CD4-positive, alpha-beta T cell treated with Interleukin-17A for 4 hours (primary cell): ENCODE measurements around the gene L3MBTL3.
A peak's percentile ranks its signal among the peaks of the same experiment; 100 is the strongest.
"Not testable (repeated sequence)": the region's sequence is repeated elsewhere in the genome, so short reads cannot be mapped to it uniquely, and the experiment has no call there.

Source experiments
- DNase-seq: peaks from one replicate; pipeline ENCODE4 v3.0.0-alpha.2; 2020; ENCODE audit warnings: mixed read lengths

The L3MBTL3 gene

DNA sequence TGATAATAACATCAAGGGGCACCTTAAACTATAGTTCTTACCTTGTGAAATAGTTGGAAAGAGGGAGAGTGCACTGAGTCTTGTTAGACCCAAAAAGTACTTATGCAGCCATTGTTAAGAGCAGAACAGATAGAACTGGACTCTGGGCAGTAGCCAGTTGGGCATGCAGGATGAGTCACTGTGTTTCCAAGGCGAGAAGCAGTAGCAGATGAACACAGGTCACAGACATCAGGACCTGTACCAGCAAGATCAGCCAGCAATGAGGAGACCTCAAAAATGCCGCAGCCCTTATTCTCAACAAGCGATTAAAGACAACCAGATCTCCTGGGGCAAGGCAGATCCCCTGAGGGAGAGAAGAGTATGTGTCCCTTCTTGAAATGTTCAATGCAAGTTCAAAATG lies 125.3 kb downstream of the L3MBTL3 start:
- DNase-seq = no peak

DNA sequence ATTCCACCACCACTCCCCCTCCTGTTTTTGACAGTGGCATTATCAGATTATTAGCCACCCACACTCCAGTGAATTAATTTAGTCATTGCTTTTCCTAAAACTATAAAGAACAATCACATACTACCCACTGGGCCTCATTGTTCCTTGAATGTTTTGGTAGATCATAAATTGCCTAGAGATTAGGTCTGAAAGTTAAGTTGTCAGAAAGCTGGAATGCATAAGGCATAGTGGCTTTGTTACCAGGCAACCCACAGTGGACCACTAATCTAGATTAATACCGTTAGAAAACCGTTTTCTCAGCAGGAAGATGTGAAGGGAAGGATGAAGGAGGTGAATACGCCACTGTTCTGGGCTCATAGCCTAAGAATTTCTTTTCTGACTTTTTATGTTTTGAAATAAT lies 128.7 kb downstream of the L3MBTL3 start:
- no peak for DNase-seq

DNA sequence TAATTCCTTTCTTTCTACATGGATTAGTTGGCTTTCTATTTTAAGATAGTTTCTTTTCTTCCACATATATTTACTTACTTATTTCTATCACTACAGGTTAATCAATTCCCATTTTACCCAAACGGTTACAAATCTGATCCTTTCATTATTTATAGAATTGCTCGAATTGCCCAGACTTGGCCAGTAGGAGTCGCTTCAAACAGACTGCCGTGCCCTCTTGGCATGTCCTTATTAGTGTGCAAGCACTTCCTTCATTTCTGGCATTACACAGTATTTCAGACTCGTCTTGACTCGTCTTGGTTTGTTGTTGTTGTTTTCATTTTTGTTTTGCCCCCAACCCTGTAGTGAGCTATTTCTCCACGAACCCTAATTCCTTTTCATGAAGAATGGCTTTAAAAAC lies 129.8 kb downstream of the L3MBTL3 start:
- peak; percentile 40 for DNase-seq

DNA sequence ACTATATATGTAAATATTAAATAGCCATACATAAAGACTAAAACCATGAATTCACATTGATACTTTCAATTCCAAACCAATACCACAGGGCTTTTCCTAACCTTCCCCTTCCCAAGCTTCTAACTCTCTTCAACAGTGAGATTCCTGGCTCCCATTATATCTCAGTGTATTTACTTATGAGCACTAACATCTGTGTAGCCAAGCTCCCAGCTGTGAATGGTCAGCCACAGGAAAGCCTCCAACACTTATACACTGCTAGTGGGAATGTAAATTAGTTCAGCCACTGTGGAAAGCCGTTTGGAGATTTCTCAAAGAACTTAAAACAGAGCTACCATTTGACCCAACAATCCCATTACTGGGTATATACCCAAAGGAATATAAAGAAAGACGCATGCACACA lies 130.6 kb downstream of the L3MBTL3 start:
- not testable (repeated sequence) for DNase-seq

DNA sequence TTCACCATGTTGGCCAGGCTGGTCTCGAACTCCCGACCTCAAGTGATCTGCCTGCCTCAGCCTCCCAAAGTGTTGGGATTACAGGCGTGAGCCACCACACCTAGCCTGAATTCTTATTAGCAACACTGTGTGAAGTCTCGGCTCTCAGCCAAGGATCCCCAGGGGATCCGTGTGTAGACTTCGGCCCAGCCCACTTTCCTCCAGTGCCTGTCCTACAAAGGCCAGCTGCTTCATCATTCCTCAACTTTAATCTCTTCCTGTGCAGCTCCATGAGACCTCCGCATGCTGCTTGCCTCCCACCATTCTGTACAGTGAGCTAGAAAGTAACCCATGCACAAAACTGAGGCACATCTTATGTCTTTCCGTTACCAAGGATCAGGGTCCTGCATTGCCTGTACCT lies 132.5 kb downstream of the L3MBTL3 start:
- DNase-seq = no peak

DNA sequence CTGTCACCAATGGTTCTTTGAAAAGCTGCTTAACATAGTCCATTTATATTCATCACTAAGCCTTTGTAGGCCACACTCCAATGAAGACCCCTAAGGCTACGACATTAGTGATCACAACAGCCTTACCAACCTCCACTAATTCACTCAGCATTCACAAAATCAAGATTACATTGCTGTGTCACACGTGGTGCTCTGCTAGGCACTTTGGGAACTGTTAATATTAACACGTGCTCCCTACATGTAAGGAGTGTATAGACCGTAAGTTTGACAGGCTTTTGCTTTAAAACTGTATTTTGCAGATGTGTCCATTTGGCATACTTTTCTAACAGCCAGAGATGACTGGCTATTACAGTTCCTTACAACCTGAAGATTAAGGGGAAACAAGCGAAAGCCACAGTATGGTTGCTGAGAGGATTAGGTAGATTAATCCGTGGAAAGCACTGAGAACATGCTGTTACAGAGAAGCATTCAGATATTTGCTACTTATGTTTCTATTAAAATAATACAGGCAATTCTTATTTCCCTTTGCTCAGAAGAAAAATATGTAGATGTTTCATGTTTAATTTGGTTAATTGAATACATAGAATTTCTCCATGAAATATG lies 134.6 kb downstream of the L3MBTL3 start:
- no peak for DNase-seq

DNA sequence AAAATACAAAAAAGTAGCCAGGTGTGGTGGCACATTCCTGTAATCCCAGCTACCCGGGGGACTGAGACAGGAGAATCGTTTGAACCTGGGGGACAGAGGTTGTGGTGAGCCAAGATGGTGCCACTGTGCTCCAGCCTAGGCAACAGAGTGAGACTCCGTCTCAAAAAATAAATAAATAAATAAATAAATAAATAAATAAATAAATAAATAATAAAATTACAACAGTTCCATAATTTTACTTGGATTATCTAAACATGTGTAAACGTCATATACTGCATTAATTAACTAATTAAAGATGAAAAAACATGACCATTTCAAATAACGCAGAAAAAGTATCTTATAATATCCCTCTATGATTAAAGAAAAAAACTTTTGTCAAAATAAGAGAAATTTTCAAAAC lies 138.5 kb downstream of the L3MBTL3 start:
- DNase-seq = no peak

DNA sequence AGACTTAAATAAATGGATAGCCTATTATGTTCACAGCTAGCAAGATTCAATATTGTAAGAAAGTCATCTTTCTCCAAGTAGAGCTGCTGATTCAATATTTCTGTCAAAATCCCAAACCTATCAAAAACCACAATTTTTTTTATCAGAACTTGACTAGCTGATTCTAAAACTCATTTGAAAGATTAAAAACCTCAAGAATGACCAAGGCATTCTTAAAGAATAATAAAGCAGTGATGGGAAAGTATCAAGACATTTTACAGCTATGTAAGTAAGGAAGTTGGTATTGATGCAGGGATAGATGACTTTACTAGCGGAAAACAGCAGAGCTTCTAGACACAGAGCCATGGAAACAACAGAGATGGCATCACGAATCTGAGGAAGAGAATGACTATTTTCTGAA lies 139.7 kb downstream of the L3MBTL3 start:
- DNase-seq = no peak

DNA sequence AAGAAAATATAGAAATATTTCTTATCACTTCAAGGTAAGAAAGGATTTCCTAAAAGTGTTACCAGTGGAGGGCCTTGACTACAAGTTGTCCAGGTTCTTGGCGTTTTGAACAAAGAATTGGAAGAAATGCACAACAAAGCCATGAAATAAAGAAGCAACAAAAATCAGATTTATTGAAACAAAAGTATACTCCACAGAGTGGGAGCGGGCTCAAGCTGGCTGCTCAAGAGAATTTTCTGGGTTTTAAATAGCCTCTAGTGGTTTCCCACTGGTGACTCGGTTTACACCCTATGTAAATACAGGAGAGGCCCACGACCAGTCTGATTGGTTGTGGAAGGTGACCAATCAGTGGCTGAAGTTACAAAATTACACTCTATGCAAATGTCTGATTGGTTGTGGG lies 140.2 kb downstream of the L3MBTL3 start:
- no peak for DNase-seq

DNA sequence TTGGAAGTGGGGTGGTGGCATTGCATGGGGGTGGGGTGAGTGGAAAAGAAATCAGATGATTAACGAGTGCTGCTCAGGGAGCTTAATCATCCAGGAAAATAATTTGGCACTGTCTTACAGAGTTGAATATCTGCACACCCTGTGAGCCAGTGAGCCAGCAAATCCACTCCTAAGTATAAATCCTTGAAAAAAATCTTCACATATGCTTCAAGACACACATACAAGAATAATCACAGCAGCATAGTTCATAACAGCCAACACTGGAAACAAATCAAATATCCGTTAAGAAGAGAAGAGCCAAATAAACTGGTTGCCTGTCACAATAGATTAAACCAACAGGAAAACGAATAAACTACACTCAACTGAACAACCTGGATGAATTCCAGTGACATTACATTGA lies 141.6 kb downstream of the L3MBTL3 start:
- no peak for DNase-seq

DNA sequence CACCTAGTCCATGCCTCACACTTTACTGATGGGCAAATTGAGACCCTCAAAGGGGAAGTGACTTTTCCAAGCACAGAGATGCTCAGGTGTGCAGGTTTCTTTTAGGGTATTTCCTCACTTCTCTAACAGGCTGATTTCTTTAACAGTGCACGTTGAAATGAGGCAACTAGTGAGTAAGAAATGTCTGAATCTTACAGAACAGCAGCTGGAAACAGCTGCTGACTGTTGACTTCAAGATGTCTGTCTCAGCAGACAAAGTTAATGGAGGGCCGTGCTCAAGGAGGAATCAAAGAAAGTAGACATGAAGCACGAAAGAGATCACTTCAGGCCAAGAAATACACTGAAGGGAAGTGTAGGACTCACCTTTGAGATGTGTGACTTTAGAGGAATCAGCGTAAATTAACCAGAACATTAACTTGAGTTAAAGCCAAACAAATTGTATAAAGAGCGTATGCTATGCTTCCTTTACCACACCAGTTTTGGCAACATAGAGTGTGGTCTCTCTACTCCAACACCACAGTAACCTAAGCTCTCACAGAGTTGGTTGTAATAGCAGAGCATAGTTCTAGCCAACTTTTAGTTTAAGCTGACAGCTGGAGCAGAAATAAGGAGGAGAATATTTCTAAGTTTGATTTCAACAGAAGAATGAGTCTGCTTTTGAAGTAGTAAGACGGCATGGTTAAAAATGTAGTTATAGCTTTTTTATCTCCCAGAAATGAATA lies 143.5 kb downstream of the L3MBTL3 start:
- DNase-seq = no peak

DNA sequence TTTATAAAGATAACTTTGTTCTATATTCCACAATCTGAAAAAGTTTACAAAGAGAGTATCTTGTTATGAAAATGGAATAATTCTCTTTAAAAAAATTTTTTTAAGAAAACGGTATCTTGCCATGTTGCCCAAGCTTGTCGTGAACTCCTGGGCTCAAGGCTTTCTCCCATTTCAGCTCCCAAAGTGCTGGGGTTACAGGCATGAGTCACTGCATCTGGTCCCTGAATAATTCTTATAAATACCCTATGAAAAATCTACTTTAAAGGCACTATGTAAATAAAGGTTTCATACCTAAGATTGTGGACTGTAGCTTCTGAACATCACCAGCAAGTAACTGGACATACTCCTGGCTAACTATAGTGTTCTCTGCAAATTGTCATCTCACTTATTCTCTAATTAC lies 144.0 kb downstream of the L3MBTL3 start:
- no peak for DNase-seq

DNA sequence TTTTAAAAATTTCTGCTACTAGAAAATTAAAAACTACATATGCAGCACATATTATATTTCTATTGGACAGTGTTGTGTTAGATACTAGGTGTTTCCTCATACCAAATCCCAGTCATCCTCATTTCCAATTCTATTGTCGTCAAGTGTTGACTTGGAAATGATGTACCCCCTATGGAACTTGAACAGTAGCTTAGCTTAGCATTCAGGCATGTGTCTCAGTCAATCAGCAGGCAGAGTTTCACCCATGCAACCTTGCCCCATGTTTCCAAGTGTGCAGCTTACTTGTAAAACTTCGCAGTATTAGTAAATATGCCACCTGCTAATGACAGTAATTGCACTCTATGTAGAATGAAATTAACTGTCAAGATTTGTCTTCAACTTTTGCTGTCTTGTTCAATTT lies 144.9 kb downstream of the L3MBTL3 start:
- DNase-seq = no peak

DNA sequence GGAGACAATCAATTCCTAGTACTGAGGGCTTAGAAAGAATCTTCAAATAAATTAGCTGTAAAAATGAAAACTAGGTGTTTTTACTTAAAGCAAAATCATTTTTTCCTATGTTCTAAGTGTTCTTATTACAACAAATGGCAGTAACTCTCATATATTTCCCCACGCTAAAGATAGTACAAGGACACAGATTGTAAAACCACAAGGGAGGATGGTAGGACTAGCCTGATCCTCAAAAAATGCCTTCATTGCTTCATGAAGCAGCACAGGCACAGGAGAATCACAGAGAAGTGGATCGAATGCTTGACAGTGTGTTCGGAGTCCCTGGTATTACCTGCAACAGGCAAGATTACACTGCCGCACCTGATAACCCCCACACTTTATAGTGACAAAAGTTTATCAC lies 145.9 kb downstream of the L3MBTL3 start:
- DNase-seq = no peak

DNA sequence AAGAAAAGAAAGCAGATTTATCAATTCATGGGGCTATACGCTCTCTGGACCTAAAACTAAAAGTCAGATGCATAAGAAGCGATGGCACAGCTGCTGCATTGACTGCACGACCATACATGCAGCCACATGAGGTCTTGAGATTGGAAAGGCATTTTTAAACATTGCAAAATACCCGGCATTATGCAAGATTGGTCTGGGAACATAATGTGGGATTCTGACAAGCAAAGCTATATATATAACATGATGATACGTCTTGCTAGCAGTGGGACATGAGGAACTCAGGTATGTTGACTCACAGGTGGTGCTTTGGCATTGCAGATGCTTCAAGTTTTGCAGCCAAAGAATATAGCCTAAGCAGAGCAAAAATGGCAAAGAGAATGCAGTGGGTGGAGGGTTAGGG lies 149.3 kb downstream of the L3MBTL3 start:
- DNase-seq = no peak

DNA sequence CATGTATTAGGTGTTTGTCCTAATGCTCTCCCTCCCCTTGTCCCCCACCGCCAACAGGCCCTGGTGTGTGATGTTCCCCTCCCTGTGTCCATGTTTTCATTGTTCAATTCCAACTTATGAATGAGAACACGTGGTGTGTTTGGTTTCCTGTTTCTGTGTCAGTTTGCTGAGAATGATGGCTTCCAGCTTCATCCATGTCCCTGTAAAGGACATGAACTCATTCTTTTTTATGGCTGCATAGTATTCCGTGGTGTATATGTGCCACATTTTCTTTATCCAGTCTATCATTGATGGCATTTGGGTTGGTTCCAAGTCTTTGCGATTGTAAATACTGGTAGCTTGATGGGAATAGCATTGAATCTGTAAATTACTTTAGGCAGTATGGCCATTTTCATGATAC lies 151.8 kb downstream of the L3MBTL3 start:
- DNase-seq = not testable (repeated sequence)

DNA sequence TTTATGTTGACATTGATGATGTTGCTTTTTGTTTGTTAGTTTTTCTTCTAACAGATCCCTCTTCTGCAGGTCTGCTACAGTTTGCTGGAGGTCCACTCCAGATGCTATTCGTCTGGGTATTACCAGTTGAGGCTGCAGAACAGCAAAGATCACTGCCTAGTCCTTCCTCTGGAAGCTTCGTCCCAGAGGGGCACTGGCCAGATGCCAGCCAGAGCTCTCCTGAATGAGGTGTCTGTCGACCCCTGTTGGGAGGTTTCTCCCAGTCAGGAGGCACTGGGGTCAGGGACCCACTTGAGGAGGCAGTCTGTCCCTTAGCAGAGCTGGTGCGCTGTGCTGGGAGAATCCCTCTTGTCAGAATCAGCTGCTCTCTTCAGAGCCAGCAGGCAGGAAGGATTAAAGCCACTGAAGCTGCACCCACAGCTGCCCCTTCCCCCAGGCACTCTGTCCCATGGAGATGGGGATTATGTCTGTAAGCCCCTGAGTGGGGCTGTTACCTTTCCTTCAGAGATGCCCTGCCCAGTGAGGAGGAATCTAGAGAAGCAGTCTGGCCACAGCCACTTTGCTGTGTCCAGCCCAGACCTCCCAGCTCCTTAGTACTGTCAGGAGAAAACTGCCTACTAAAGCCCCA lies 155.1 kb downstream of the L3MBTL3 start:
- DNase-seq = not testable (repeated sequence)

DNA sequence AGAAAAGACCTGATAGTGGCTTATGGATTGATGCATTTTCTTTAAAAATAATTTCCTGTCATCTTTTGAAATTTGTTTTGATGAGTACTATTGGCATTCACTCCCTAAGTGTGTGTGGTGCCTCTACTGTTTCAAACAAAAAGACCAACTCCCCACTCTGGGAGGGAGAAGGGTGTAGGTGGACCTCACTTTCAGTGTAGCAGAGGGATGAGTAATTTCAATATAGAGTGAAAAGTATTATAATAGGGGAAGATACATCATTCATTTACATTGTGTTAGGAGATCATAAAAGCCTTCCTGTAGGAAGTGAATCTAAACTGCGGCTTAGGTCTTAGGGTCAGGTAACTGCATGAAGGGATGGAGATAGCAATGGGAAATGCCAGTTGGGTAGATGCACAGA lies 158.0 kb downstream of the L3MBTL3 start:
- no peak for DNase-seq

DNA sequence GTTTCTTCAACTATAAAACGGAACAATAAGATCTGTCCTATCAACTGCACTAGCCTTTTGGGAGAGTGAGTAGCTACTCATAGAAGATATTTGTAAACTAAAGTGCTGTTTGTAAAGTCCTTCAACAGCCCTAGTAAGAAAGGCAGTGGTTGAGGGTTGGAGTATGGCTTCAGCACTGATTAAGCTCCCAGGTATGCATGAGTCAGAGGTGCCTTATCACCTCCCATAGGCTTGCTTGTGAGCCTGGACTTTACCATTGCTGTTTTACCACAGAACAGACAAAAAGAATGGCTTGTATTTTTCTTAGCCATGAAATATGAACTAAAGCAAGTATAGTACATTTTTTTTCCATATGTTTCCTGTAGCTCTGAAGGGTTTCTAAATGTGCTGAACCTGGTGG lies 160.3 kb downstream of the L3MBTL3 start:
- no peak for DNase-seq

DNA sequence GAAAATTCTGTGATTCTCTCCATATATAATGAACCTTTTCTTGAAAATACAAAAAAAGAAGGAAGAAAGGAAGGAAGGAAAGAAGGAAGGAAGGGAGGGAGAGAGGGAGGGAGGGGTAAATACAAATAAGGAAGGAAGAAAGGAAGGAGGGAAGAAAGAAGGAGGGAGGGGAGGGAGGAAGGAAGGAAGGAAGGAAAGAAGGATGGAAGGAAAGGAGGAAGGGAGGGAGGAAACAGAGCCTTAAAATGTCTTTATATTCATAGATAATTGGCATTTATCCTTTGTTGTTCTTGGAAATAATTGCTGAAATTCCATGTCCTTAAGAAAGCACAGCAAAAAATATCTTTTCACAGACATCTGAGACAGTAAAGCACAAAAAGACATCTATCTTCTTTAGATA lies 164.1 kb downstream of the L3MBTL3 start:
- DNase-seq = no peak

DNA sequence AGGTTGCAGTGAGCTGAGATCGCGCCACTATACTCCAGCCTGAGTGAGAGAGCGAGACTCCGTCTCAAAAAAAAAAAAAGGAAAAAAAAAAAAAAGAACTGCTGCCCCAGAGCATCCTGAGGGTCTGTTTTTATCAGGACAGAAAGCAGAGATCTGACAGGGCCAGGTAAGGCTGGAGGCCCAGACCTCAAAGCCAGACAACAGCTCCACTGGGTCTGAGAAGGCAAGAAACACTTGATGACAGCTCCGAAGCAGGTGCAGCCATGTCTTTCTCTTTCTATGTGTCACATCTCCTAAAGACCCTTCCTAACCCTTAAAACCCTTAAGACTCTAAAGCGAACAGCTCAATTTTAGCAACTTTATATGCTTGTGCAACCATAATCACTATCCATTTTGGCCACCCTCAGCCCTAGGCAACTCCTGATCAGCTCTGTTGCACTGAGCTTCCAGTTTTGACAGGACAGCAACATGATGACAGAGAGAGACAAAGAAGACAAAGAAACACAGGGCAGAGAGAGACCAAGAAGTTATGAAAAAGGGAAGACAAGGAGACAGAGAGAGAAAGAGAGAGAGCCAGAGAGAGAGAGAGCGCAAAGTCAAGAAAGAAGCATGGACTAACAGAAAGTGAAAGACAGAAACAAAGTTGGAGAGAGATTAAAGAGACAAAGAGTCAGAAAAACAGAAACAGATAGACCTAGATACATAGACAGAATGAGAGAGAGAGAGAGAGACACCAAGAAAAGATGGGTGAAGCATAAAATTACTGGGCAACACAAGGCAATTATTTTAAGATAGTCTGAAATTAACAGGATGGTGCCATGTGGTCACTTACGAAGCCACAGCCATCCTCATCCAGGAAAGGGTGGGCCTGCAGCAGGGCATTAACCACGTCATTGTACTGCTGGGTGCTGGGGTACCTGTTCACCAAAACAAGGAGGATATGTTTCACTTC lies 165.2 kb downstream of the L3MBTL3 start:
- DNase-seq = peak; percentile 49

DNA sequence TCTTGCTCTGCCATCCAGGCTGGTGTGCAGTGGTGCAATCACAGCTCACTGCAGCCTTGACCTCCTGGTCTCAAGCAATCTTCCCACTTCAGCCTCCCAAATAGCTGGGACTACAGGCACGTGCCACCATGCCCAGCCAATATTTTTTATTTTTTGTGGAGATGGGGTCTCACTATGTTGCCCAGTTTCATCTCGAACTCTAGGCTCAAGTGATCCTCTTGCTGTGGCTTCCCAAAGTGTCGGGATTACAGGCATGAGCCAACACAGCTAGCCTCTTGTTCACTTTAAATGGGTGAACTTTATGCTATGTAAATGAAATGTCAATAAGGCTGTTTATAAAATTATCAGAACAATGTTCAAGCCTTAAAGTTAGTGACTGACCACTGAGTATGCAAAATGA lies 167.3 kb downstream of the L3MBTL3 start:
- no peak for DNase-seq
